ENCODE data around the gene PANK4. TPM values are rescaled to one million over a fixed set of nuclear protein-coding genes. Genes with fewer than 3 reads are reported as not detected.

PANK4 gene
- total and polyA plus RNA-seq, 2 donors (not counting 3 experiments of a cell fraction or from before 2014, with no cell fraction given), result 22.1 to 34.0 TPM

DNA sequence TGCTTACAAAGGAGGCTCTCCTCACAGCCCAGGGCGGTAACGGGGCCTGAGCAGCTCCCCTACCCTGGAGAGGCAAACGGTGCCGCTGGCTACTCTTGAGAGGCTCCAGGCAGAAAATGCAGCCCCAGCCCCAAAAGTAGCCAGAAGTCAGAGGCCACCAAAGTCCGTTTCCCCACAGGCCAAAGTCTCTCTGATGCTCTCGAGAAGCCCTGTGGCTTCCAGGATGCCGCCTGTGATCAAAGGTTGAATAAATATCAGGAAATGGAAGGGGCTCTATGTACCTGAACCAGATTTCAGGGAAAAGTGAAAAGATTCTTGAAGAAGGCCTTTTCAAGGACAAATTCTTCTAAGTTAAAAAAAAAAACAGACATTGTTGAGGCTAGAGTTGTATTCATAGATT, 4.2 kb downstream of the PANK4 start:
- Histone ChIP-seq H3K36me3 (ENCODE audit: control insufficient read depth in 2 of 2, extremely low read depth in 1 of 2, insufficient read depth in 2 of 2, low read length in 2 of 2) (peaks cover 6 to 33% of the 10 kb centered on the region in 2 experiments), H3K79me2 (ENCODE audit: control insufficient read depth, insufficient read depth, low read length) (peaks cover 40% of the 10 kb centered on the region), H3K27ac (ENCODE audit: insufficient read depth, low read depth, low read length) (no peak overlapping the region), H2AFZ (ENCODE audit: low read depth, low read length) (no peak overlapping the region), H3K4me3 (replicated peaks in 1 of 3; ENCODE audit: insufficient read depth in 1 of 3, low read depth in 1 of 3, low read length in 3 of 3) (no peak overlapping the region), H3K27me3 (ENCODE audit: control insufficient read depth in 2 of 2, insufficient read depth in 2 of 2, low read length in 2 of 2) (no peaks in the 10 kb centered on the region), H4K20me1 (replicated peaks; ENCODE audit: control insufficient read depth, extremely low read depth, insufficient read depth, low read length) (no peaks in the 10 kb centered on the region), H3K4me2 (ENCODE audit: insufficient read depth, low read length) (no peak overlapping the region), H3K9me3 (replicated peaks; ENCODE audit: control insufficient read depth, insufficient read depth, low read length) (no peaks in the 10 kb centered on the region), H3K4me1 (ENCODE audit: control insufficient read depth, extremely low read depth, insufficient read depth, low read length) (peaks cover 17% of the 10 kb centered on the region), H3K9ac (replicated peaks; ENCODE audit: extremely low read depth, insufficient read depth, low read length) (no peak overlapping the region), H3K9me1 (replicated peaks; ENCODE audit: control insufficient read depth, extremely low read depth, insufficient read depth, low read length) (no peaks in the 10 kb centered on the region)
- ChIA-PET POLR2A (no interaction called here), CTCF (no interaction called here)
- TF ChIP-seq CTCF (IDR thresholded peaks at IDR 0.05; ENCODE audit: extremely low read depth in 1 of 2, insufficient read depth in 1 of 2, low read depth in 1 of 2, low read length in 2 of 2) (no peak), GATA2 (IDR thresholded peaks at IDR 0.05; ENCODE audit: insufficient read depth, insufficient read length, low read depth, low read length) (no peak), MYC (IDR thresholded peaks at IDR 0.05; ENCODE audit: low read depth, low read length) (no peak), JUN (IDR thresholded peaks at IDR 0.05; ENCODE audit: borderline replicate concordance, insufficient read depth, insufficient read length, low read depth) (no peak), POLR2A (IDR thresholded peaks at IDR 0.05; ENCODE audit: low read depth, low read length) (no peak), FOS (IDR thresholded peaks at IDR 0.05; ENCODE audit: borderline replicate concordance, insufficient read depth, low read length) (no peak), EZH2 (IDR thresholded peaks at IDR 0.05; ENCODE audit: borderline replicate concordance, low read depth, low read length, severe bottlenecking) (no peak), POLR2AphosphoS5 (IDR thresholded peaks at IDR 0.05; ENCODE audit: insufficient read depth, low read depth, low read length) (no peak)
- TF ChIP-seq, protein P1, sequence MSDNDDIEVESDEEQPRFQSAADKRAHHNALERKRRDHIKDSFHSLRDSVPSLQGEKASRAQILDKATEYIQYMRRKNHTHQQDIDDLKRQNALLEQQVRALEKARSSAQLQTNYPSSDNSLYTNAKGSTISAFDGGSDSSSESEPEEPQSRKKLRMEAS (IDR thresholded peaks at IDR 0.05; ENCODE audit: insufficient read depth, insufficient read length), result no peak
- intact Hi-C loops (cut with micrococcal nuclease) (no loop called here), dilution Hi-C loops (cut with MboI; ENCODE audit: extremely low pct_ligation_motif_present, low sequenced_read_pairs) (no loop called here)
- no TSS peak for BruUV-seq (replicated peaks)
- FAIRE-seq (no peak), DNase-seq (ENCODE audit: low read depth, low spot score) (no peak)

Measured in endothelial cell of umbilical vein (primary cell).